HG02870 (cell line): Measurements from ENCODE around the gene ZHX3.
"Not testable (repeated sequence)": the region's sequence is repeated elsewhere in the genome, so short reads cannot be mapped to it uniquely, and the experiment has no call there.

ENCODE experiments used
- ATAC-seq: cut with Tn5 transposase; IDR thresholded peaks from one replicate; pipeline ENCODE4 v1.9.1; 2021; ENCODE audit warnings: mild to moderate bottlenecking, moderate library complexity; ENCODE audit not compliant: unreplicated experiment

ZHX3 gene

DNA sequence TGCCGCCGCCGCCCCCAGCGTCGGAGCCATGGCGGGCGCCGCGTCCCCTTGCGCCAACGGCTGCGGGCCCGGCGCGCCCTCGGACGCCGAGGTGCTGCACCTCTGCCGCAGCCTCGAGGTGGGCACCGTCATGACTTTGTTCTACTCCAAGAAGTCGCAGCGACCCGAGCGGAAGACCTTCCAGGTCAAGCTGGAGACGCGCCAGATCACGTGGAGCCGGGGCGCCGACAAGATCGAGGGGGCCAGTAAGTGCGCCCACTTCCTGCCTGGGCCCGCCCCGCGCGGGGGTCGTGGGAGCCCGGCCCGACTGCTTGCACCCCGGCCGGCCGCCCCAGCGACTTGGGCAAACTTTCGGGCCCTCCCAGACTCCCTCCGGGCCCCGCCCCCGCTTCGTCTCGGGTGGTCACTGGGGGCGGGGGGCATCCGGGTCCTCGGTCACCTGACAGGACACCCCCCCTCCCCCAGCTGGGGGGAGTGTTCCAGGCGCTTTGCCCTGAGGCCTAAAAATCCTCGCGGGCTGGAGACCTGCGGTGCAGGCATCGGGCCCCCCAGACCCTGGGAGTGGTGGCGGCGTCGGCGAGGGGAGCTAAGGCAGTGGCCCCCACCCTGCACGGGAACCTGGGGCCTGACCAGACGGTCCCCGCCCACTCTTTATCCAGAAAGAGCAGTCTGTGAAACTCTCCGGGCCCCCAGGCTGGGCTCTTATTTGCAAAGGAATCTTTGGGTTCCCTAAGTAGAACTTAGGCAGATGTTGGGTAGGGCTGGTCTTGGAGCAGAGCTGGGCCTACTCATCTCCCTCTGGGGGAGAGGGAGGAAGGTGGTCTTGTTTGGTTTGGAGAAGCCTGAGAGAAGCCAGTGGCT, 179.7 kb downstream of the ZHX3 start:
- peak; percentile 8 for ATAC-seq

DNA sequence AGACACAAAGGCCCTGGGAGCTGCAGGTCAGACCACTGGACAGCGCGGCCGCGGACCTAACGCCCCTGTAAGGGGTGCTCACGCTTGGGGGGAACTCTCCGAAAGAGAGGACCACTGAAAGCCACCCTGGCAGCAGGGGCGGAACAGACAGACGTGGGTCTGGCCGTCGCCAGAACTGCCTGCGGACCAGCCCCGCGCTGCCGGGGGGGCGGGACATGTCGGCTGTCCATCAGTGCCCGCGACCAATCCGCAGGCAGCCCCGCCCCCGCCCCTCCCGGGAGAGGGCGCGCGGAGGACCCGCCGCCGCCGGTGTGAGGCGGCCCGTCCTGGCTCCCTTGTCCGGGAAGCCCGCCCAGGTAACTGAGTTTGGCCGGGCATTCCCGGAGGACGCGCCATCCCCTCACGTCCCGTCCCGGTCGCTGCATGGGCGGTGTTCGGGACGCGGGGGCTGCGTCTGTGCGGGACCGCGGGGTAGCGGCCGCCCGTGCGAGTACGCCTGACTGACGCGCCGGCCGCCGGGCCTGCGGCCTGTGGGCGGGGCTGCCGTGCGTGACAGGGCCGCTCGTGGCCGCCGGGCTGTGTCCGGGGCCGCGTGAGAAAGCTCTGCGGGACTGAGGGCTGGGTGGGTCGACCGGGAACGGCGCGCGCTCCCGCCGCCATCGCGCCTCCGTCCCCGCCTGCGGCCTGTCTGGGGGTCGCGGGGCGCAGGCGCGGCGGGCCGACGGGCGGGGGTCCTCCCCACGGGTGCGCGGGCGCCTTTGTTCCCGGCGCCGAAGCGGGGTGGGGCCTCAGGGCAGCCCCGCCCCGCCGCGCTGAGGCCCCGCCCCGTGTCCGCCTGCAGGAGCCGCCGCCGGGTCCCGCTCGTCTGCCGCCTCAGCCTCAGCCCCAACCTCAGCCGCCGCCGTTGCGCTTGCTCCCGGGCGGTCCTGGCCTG, 180.6 kb downstream of the ZHX3 start, which contains the start of gene PLCG1:
PLCG1 (plus strand) TSS at position 864 of the 934 bp plus-strand sequence. CDS start 99 bp downstream, outside the sequence.
- ATAC-seq, result peak; percentile 48

DNA sequence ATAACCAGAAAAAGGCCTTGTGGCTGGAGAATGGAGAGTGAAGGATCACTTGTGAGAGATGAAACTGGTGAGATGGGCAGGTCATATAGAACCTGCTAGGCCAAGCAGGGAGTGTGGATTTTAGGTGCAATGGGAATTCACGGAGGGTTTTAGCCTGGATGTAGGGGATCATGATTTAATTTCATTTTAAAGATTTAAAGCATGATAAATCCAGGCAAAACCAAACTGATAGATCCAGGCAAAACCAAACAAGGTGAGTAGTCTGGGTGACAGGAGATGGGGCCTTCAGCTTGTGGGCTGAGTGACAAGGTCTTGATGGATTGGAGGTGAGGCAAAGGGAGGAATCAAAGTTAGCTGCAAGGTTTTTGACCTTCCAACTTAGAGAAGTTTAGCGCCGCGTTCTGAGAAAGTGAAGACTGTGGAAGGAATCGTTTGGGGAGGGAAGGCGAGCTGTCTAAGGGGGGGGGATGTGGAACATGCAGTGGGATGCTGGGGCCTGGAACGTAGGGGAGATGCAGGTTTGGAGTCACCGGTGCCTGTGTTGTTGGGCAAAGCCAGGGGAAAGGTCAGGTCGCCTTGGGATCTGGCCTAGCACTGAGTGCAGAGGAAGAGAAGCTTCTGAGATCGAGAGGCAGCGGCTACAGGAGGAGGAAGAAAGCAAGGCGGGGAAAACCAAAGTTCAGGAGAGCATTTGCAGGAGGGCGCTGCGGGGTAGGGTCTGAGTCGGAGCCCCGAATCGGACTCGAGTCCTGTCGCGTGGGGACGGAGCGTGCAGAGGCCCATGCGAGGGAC, 181.4 kb downstream of the ZHX3 start:
- no peak for ATAC-seq

DNA sequence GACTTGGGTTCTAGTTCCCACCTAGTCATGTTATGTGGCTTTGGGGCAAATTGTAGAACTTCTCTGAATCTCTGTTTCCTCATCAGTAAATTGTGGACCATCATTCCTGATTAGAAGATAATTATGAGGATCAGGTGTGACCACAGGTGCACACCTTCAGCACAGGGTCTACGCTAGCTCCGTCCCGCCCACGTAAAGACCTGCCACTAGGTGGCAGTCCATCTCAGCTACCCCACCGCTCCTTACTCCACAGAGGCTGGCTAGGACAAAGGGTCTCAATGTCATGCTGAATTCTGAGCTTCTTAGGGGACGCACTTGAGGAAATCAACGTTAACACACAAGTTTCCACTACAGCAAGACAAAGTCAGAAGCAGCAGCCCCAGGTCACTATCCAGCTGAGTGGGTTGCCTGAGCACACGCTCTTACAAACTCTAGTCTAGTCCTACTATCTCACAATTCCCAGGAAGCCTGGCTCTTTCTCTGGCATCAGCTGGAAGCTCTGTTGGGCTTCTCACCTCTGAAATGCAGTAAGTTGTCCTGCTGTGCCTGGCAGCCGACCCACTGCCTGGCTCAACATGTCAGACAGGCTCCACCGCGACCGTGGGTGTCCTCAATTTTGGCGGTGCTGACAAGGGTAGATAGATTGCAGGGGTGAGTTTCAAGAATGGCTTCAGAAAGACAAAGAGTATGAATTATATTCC, 182.2 kb downstream of the ZHX3 start:
- ATAC-seq, result no peak

DNA sequence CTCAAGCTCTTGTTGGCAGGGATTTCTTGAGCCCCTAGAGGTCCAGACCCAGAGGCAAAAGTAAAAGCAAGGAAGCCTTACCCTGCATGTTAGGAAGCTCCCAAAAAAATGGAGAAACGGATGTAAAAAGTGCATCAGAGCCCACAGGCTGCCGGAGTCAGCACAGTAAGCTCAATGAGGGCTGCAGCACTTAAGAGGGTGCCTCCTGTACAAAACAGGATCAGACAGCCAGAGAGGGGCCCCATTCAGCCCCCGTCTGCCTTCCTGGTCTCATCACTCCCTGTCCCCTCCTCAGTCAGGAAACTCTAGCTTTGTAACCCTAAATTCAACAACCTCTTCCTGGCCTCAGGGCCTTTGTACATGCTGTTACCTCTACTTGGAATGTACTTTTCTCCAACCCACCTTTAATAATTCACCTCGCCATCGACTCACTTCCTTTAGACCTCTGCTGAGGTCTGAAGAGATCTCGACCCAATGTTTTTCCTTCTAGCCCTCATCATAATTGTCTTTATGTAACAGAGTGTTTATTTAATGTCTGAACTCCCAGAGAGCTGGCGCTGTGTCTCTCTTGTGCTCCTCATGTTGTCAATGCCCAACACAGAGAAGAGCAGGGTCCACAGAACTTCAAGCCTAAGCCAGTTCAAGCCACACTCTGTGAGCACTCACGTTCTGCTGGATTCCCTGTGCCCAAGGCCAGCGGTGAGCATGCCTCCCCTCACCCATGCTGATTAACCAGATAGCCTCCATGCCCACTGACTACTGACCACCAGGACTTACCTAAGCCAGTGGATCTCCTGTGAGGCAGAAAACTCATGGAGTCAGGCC, 183.0 kb downstream of the ZHX3 start:
- ATAC-seq, result no peak

DNA sequence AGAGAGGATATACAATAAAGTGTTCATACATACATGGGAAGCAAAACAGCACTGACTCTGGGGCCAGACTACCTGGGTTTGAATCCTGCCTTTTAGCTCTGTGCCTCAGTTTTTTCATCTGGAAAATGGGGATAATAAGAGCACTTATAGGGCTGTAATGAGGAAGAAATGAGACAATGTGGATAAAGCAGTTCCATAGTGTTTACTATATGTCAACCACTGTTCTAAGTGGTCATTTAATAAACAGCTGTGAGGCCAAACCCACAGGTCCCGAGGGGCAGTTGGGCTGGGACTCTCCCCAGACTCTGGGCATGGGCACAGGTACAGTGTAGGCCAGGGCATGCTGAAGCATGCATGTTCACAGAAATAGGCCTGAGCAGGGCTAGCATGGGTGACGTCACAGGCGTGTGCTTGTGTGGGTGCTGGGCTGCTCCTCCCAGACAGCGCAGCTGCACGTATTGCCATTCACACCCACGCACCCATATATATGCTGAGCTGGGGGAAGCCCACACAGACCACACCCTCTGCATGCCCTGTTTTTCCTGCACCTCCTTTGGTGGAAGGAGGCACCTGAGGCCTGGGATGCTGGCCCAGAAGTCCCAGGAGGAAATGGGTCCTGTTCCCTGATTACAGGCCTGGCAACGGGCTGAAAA, 183.7 kb downstream of the ZHX3 start:
- peak; percentile 40 for ATAC-seq

DNA sequence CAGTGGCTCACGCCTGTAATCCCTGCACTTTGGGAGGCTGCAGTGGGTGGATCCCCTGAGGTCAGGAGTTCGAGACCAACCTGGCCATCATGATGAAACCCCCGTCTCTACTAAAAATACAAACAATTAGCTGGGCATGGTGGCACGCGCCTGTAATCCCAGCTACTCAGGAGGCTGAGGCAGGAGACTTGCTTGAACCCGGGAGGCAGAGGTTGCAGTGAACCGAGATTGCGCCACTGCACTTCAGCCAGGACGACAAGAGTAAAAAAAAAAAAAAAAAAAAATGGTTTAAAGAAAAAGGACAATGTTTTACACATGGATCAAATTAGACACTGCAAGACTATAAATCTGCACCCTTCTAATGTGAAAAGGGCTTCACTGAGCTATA, 185.1 kb downstream of the ZHX3 start:
- ATAC-seq, result not testable (repeated sequence)

DNA sequence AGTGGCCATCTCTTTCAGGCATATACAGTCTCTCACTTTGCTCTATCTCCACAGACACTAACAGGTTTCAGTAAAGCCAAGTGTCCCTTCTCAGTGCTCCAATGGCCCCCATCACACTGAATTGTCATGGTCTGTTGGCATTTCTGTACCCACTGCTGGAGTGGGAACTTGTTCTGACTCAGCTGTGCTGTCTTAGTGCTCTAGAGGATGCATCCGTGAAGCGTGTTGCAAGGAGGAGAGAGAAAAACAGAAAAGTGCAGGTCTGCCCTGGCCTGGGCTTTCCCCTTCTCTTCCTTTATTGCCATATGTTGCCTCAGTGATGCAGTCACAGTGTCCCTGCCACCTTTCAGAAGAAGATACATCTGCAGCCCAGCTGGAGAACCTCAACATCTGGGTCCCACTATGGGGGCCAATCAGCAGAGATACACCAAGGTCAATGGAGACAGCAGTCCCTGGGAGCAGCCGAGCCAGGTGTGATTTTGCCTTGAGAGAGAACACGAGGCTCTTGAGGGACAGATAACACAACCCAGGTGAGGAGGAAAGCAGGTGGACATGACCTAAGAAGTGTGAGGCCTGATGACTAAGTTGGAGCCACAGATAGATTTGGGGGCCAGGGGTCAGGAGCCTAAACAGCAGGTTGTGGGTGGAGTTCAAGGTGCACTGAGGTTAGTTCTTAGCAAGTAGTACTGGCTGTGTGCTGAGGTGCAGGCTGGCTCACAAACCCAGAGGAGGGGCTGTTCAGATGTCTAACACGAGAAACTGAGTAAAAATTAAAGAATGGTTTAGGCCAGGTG, 185.7 kb downstream of the ZHX3 start:
- ATAC-seq, result peak; percentile 39
